NCI-H2029 treated with DMSO at 0.1 percent for 48 hours (cell line): Measurements from ENCODE around the gene TM2D1.
"Not testable (repeated sequence)": the region's sequence is repeated elsewhere in the genome, so short reads cannot be mapped to it uniquely, and the experiment has no call there.

Experiments
- DNase-seq: peaks from one replicate; lab custom pipeline; 2025; lab: John Stamatoyannopoulos, UW

TM2D1 gene

GRCh38 chr1:61724813-61725694 lies at the start of gene TM2D1:
TM2D1 (minus strand) TSS chr1:61725141; CDS start chr1:61725120, 21 bp downstream.
- DNase-seq, result peak; percentile 99

- DNase-seq, result no peak
These were observed 45.2 kb upstream of the TM2D1 start for GRCh38 chr1:61770131-61770530.

DNA sequence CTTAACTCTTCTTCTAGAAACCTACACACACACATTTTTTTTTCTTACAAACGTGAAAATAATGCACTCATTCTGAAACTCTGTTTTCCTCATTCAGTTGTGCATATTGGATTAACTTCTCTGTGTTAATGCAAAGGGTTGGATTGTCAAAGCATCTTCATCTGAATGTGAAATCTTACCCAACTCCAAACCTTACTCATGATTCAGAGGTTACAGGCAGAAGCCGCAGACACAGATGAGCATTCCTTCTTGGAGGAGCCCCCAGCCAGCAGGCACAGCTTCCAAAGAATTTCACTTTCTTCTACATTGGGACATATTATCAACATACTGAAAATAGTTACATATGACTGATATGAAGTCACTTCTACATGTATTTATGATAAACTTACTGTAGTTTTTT lies 33.0 kb upstream of the TM2D1 start:
- DNase-seq, result no peak

DNA sequence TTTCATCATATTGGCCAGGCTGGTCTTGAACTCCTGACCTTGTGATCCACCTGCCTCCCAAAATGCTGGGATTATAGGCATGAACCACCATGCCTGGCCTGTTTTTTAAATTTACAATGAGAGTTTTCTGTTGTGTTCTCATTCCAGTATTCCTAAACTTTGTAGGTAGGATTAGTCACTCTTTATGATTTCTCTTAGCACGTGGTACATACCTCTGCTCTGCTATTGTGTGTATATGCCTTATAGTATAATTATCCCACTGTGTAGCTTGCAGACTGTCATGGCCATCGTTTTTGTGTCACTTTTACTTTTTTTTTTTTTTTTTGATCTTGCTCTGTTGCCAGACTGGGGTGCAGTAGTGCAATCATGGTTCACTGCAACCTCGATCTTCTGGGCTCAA lies 31.8 kb upstream of the TM2D1 start:
- no peak for DNase-seq

DNA sequence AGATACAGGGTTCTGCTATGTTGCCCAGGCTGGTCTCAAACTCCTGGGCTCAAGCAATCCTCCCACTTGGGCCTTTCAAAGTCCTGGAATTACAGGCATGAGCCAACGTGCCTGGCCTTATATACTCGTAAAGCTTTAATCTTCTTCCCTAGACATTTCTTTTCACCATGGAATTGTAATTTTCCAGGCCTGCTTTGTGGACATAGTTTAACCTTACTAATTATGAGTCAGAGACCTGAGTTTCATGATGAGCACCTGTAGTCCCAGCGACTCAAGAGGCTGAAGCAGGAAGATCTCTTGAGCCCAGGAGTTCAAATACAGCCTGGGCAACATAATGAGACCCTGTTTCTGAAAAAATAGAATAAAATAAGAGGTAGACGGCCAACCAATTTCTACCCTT lies 29.6 kb upstream of the TM2D1 start:
- no peak for DNase-seq

DNA sequence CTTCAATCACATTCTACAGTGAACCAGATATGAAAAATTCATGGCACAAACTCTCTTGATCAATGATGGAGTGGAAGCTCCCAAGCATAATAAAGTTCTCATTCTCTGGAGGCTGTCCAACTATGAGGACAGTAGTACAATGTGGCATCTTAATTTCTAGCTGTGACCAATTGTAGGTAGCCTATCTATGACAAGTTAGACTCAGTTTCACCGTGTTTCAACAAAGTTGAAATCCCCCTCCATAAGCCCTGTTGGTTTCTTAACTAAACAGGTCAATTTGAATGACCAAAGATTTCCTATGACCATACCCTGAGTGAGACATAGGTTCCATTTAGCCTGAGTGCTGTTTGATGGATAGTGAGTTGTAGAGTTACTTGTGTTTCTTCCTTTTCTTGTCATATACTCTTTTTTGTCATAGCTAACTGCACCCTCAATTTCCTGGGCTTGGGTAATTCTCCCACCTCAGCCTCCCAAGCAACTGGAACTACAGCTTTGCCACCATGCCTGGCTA lies 29.1 kb upstream of the TM2D1 start:
- DNase-seq, result no peak

DNA sequence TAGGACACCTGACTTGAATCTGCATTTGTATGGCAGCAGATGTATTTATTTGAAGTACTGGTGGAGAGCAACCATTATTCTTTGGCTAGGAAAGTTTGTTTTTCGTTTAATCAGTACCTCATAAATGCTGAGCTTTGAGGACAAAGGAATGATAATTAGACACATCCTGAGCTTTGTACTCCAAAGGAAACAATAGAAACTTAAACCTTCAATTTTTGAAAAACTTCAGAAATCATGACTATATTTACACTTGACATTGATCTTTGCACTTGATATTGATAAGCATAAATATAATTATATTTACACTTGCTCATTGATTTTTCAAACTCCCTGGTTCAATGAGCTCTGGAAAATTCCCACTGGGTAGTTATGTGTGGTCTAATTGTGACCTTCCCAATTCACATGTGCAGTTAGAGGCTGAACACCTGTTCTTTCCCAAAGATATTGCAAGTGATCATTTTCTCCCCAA lies 28.0 kb upstream of the TM2D1 start:
- DNase-seq, result no peak

GRCh38 chr1:61749574-61749973 lies 24.6 kb upstream of the TM2D1 start:
- no peak for DNase-seq

- no peak for DNase-seq
These were observed 23.6 kb upstream of the TM2D1 start for GRCh38 chr1:61748566-61748965.

GRCh38 chr1:61746813-61747212 lies 21.9 kb upstream of the TM2D1 start:
- no peak for DNase-seq

- peak; percentile 48 for DNase-seq
These were observed 19.0 kb upstream of the TM2D1 start for GRCh38 chr1:61743716-61744580.

DNA sequence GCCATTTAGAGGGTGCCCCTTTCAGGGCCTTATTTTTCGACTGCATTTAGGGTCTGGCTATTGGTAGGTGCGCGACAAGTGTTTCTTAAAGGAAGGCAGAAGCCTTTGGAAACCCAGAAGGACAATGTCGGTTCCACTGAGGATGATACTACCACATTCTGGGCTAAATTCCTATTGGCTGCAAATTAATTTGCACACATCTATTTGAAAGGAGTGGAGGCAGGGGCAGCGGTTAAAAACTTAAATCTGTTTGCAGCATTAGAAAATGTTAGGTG lies 18.4 kb upstream of the TM2D1 start:
- DNase-seq, result no peak

DNA sequence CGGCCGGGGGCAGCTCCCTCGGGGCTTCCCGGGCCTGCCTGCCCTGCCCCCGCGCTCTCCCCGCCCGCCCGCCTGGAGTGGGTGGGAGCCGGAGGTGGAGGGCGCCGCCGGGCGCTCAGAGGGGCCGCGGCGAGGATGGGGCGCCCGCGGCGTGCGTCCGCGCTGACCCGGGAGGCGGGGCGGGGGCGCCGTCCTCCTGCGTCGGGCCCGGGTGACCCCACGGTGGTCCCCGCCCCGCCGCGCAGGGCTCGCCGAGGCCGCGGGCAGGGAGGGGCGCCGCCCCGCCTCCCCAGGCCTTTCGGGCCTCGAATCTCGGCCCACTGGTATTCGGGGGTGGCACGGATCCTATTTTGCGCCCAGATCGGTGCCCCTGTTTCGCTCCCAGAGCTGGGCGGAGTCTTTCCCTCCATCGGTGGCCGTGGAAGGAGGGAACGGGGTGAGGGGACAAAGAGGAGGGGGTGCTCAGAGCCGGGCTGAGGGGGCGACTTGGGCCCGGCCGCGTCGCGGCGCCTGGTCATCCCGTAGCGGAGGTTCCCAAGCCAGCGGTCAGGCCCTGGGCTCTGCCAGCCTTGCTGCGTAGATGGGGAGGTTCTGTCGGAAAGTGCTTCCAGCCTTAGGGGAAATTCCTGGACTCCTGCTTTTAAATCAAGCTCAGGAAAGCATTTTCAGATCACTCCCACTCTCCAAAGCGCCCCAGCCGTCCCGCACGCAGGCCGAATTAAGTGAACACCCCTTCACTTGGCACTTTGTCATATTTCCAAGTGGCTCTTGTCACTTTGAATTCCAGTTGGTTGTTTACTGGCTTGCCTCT lies 17.9 kb upstream of the TM2D1 start:
- DNase-seq, result peak; percentile 60

DNA sequence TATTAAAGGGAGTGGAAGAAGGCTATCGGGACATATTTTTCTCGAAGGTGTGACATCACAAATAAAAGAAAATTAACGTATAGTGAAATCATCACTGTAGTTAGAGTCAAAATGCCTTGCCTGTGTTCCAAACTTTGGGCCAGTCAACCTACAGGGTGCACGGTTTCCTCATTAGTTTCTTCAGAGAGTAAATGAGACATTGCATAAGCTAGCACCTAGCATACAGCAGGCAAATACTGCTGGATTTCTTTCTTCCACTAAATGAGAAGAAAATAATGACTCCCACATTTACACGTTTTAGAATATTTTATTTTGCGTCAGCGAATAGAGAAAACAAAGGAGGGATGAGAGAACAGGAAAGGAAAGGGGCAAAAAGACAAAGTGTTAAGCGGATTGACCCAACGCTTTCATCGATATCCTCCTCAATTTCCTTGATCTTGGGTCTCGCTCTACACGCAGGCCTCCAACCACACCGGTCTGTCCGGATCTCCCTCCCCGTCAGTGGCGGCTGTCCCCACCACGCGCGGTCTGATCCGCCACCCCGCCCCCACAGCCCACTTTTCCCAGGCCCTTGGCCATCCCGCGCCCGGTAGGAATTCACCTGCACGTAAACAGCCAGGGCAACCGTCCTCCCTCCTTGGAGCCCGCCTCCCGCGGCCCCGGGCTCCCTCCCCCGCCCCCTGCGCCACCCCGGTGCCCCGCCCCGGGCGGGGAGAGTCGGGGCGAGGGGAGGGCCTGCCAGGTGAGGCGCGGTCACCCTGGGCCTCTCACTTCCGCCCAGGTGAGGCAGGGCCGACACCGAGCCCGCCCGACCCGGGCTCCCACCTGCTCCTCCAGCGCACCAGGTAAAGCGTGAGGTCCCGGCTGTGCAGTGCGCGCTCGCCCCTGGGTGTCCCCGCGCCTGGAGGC lies 17.0 kb upstream of the TM2D1 start, which contains the start of gene PATJ:
PATJ (plus strand) TSS at position 770 of the 909 bp plus-strand sequence. CDS start 20,413 bp downstream, outside the sequence.
- peak; percentile 82 for DNase-seq

DNA sequence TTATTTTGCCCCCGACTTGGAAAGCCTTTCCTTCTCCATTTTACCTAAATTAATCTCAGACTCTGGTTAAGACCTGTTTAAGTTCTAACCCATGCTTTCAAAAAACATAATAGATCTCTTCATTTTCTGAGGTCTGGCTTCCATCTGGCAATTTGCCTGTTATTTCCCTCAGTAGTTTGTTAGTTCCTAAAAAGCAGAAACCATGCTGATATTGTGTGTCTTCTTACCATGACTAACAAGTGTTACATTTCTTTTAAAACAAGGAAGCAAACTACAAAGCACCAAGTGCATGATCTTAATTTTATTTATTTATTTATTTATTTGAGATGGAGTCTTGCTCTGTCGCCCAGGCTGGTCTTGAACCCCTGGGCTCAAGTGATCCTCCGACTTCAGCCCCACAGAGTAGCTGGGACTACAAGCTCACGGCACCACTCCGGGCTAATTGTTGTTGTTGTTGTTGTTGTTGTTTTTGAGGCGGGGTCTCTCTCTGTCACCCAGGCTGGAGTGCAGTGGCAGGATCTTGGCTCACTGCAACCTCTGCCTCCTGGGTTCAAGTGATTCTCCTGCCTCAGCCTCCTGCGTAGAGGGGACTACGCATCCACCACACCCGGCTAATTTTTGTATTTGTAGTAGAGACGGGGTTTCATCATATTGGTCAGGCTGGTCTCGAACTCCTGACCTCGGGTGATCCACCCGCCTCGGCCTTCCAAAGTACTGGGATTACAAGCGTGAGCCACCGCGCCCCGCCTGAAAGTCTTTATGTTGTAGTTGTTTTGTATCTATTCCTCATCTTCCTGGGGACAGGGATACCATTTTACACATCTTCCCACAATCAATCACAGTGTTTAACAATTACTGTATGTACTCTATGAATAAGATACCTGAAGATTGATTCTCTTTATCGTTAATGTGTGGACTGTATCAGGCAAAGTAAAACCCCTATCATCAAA lies 16.1 kb upstream of the TM2D1 start:
- DNase-seq, result no peak

GRCh38 chr1:61732726-61733125 lies 7.8 kb upstream of the TM2D1 start:
- DNase-seq, result no peak

- not testable (repeated sequence) for DNase-seq
These were observed 5.7 kb upstream of the TM2D1 start for GRCh38 chr1:61730679-61731078.

- DNase-seq, result no peak
These were observed 2.6 kb upstream of the TM2D1 start for GRCh38 chr1:61727544-61727943.

DNA sequence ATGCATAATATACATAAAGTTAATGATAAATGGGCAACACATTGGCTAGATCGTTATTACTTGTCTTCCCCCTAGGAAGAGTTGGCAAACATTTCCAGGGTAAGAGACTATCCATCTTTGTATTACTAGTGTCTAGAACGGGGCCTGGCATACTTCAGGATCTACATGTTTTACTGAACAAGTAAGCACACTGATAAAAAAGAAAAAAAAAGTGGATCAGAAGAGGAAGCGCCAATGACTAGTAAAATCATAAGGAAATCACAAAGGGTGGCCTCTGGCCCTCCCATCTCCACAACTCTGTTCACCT lies 482 bp downstream of the TM2D1 start:
- peak; percentile 35 for DNase-seq
